Dendritic cell treated with granulocyte-macrophage colony-stimulating factor and Interleukin-4, amounts not matched to agents 40 ng/mL and 50 ng/mL, for 4 days (primary cell): ENCODE results near the gene LCLAT1.

ENCODE experiments used
- H3K27ac Mint-ChIP-seq: one replicate; pipeline ENCODE4 v1.8.0; 2022; ENCODE audit warnings: mild to moderate bottlenecking, mixed read lengths
- H3K27me3 Mint-ChIP-seq: one replicate; pipeline ENCODE4 v1.8.0; 2022; ENCODE audit warnings: mild to moderate bottlenecking, mixed read lengths
- H3K36me3 Mint-ChIP-seq: one replicate; pipeline ENCODE4 v1.8.0; 2022; ENCODE audit warnings: low read depth, mixed read lengths
- H3K4me1 Mint-ChIP-seq: one replicate; pipeline ENCODE4 v1.8.0; 2022; ENCODE audit warnings: low read depth, mixed read lengths
- H3K4me3 Mint-ChIP-seq: one replicate; pipeline ENCODE4 v1.8.0; 2022; ENCODE audit warnings: mild to moderate bottlenecking, moderate library complexity, mixed read lengths
- H3K9me3 Mint-ChIP-seq: one replicate; pipeline ENCODE4 v1.8.0; 2022; ENCODE audit warnings: mixed read lengths
- intact Hi-C: fragments of 100-400 bp; cut with micrococcal nuclease; formaldehyde crosslinking; loops from one replicate; pipeline ENCODE4 v1.15.0; 2022

LCLAT1 gene

GRCh38 chr2:30475542-30475941 is 28.5 kb downstream of the LCLAT1 start:
- Mint-ChIP-seq H3K9me3 (no peaks in the 10 kb centered on the region), H3K4me1 (peaks cover 13% of the 10 kb centered on the region), H3K36me3 (no peaks in the 10 kb centered on the region), H3K27ac (no peak overlapping the region), H3K27me3 (no peaks in the 10 kb centered on the region), H3K4me3 (no peak overlapping the region)
- intact Hi-C loops = no loop called here

GRCh38 chr2:30476636-30477035 is 29.6 kb downstream of the LCLAT1 start:
- Mint-ChIP-seq H3K4me3 (no peak overlapping the region), H3K4me1 (peaks cover 22% of the 10 kb centered on the region), H3K27me3 (no peaks in the 10 kb centered on the region), H3K27ac (no peak overlapping the region), H3K9me3 (no peaks in the 10 kb centered on the region), H3K36me3 (no peaks in the 10 kb centered on the region)
- intact Hi-C loops = no loop called here

- intact Hi-C loops = no loop called here
- Mint-ChIP-seq H3K36me3 (no peaks in the 10 kb centered on the region), H3K27ac (peak overlapping the region; percentile 73), H3K4me1 (peaks cover 20% of the 10 kb centered on the region), H3K27me3 (no peaks in the 10 kb centered on the region), H3K4me3 (no peak overlapping the region), H3K9me3 (no peaks in the 10 kb centered on the region)
These were observed 33.8 kb downstream of the LCLAT1 start for GRCh38 chr2:30480703-30481322.

GRCh38 chr2:30481323-30481800 is 34.3 kb downstream of the LCLAT1 start:
- Mint-ChIP-seq H3K27me3 (no peaks in the 10 kb centered on the region), H3K4me1 (peaks cover 20% of the 10 kb centered on the region), H3K9me3 (no peaks in the 10 kb centered on the region), H3K27ac (peak overlapping the region; percentile 73), H3K36me3 (no peaks in the 10 kb centered on the region), H3K4me3 (peak overlapping the region; percentile 4)
- intact Hi-C loops = no loop called here

- intact Hi-C loops = no loop called here
- Mint-ChIP-seq H3K4me1 (peaks cover 20% of the 10 kb centered on the region), H3K27ac (no peak overlapping the region)
These were observed 35.0 kb downstream of the LCLAT1 start for GRCh38 chr2:30482011-30482410.

GRCh38 chr2:30484145-30484544 is 37.1 kb downstream of the LCLAT1 start:
- Mint-ChIP-seq H3K27me3 (no peaks in the 10 kb centered on the region), H3K4me3 (no peak overlapping the region), H3K9me3 (no peaks in the 10 kb centered on the region), H3K36me3 (no peaks in the 10 kb centered on the region), H3K27ac (no peak overlapping the region), H3K4me1 (peaks cover 20% of the 10 kb centered on the region)
- intact Hi-C loops = no loop called here

More at GRCh38 chr2:30482011-30482410, 35.0 kb downstream of the LCLAT1 start:
- no peaks in the 10 kb centered on the region for H3K9me3 Mint-ChIP-seq
- no peaks in the 10 kb centered on the region for H3K36me3 Mint-ChIP-seq
- H3K27me3 Mint-ChIP-seq = no peaks in the 10 kb centered on the region
- no peak overlapping the region for H3K4me3 Mint-ChIP-seq

- Mint-ChIP-seq H3K27ac (no peak overlapping the region), H3K4me1 (peaks cover 20% of the 10 kb centered on the region), H3K36me3 (no peaks in the 10 kb centered on the region), H3K27me3 (no peaks in the 10 kb centered on the region), H3K9me3 (no peaks in the 10 kb centered on the region), H3K4me3 (no peak overlapping the region)
- intact Hi-C loops = no loop called here
These were observed 37.9 kb downstream of the LCLAT1 start for GRCh38 chr2:30484995-30485394.

- no peaks in the 10 kb centered on the region for H3K36me3 Mint-ChIP-seq
- no peaks in the 10 kb centered on the region for H3K27me3 Mint-ChIP-seq
- H3K4me3 Mint-ChIP-seq = no peak overlapping the region
- H3K4me1 Mint-ChIP-seq = peaks cover 7% of the 10 kb centered on the region
- intact Hi-C loops = no loop called here
- no peaks in the 10 kb centered on the region for H3K9me3 Mint-ChIP-seq
- H3K27ac Mint-ChIP-seq = no peak overlapping the region
These were observed 39.6 kb downstream of the LCLAT1 start for GRCh38 chr2:30486655-30487054.

- Mint-ChIP-seq H3K27me3 (no peaks in the 10 kb centered on the region), H3K27ac (no peak overlapping the region), H3K9me3 (no peaks in the 10 kb centered on the region)
These were observed 40.6 kb downstream of the LCLAT1 start for GRCh38 chr2:30487603-30488002.

GRCh38 chr2:30488012-30488659 is 41.1 kb downstream of the LCLAT1 start:
- Mint-ChIP-seq H3K27me3 (no peaks in the 10 kb centered on the region), H3K4me3 (no peak overlapping the region), H3K36me3 (no peaks in the 10 kb centered on the region), H3K27ac (no peak overlapping the region), H3K9me3 (no peaks in the 10 kb centered on the region), H3K4me1 (peaks cover 5% of the 10 kb centered on the region)
- intact Hi-C loops = no loop called here

More at GRCh38 chr2:30487603-30488002, 40.6 kb downstream of the LCLAT1 start:
- peaks cover 9% of the 10 kb centered on the region for H3K4me1 Mint-ChIP-seq
- intact Hi-C loops = no loop called here
- no peaks in the 10 kb centered on the region for H3K36me3 Mint-ChIP-seq
- H3K4me3 Mint-ChIP-seq = no peak overlapping the region

GRCh38 chr2:30491225-30491624 is 44.2 kb downstream of the LCLAT1 start:
- H3K36me3 Mint-ChIP-seq = peaks cover 11% of the 10 kb centered on the region
- intact Hi-C loops = no loop called here

GRCh38 chr2:30492185-30492584 is 45.1 kb downstream of the LCLAT1 start:
- H3K27ac Mint-ChIP-seq = no peak overlapping the region
- H3K36me3 Mint-ChIP-seq = peaks cover 19% of the 10 kb centered on the region
- no peak overlapping the region for H3K4me3 Mint-ChIP-seq
- H3K9me3 Mint-ChIP-seq = peaks cover 20% of the 10 kb centered on the region
- H3K4me1 Mint-ChIP-seq = peaks cover 19% of the 10 kb centered on the region
- H3K27me3 Mint-ChIP-seq = no peaks in the 10 kb centered on the region
- intact Hi-C loops = no loop called here

More at GRCh38 chr2:30491225-30491624, 44.2 kb downstream of the LCLAT1 start:
- Mint-ChIP-seq H3K27me3 (no peaks in the 10 kb centered on the region), H3K27ac (no peak overlapping the region), H3K9me3 (peaks cover 12% of the 10 kb centered on the region), H3K4me1 (peaks cover 16% of the 10 kb centered on the region), H3K4me3 (no peak overlapping the region)

- H3K27ac Mint-ChIP-seq = no peak overlapping the region
- no peaks in the 10 kb centered on the region for H3K27me3 Mint-ChIP-seq
- peaks cover 21% of the 10 kb centered on the region for H3K36me3 Mint-ChIP-seq
- intact Hi-C loops = no loop called here
- no peak overlapping the region for H3K4me3 Mint-ChIP-seq
- peaks cover 19% of the 10 kb centered on the region for H3K4me1 Mint-ChIP-seq
- peaks cover 24% of the 10 kb centered on the region for H3K9me3 Mint-ChIP-seq
These were observed 45.6 kb downstream of the LCLAT1 start for GRCh38 chr2:30492619-30493018.

GRCh38 chr2:30493440-30493839 is 46.4 kb downstream of the LCLAT1 start:
- peaks cover 33% of the 10 kb centered on the region for H3K9me3 Mint-ChIP-seq
- intact Hi-C loops = no loop called here

More at GRCh38 chr2:30493440-30493839, 46.4 kb downstream of the LCLAT1 start:
- no peaks in the 10 kb centered on the region for H3K27me3 Mint-ChIP-seq
- no peak overlapping the region for H3K27ac Mint-ChIP-seq
- peaks cover 30% of the 10 kb centered on the region for H3K36me3 Mint-ChIP-seq
- peaks cover 19% of the 10 kb centered on the region for H3K4me1 Mint-ChIP-seq
- no peak overlapping the region for H3K4me3 Mint-ChIP-seq
